HTR-8/SVneo (cell line): ENCODE data around the gene DOLK.
"Not testable (repeated sequence)": the region's sequence is repeated elsewhere in the genome, so short reads cannot be mapped to it uniquely, and the experiment has no call there.

Experiments used
- DNase-seq: peaks from one replicate; pipeline ENCODE4 v3.0.0; 2011; ENCODE audit warnings: low spot score, mixed read lengths; ENCODE audit not compliant: insufficient read length
- FAIRE-seq: peaks from 2 replicates; lab custom pipeline; 2011; peaks lifted over from hg19 to GRCh38; lab: Jason Lieb, UNC

The DOLK gene

GRCh38 chr9:128947527-128948301 lies at the start of gene DOLK, which contains the start of gene NUP188:
DOLK (minus strand) TSS chr9:128947603; CDS start chr9:128947303, 300 bp downstream.
NUP188 (plus strand) TSS chr9:128947699; CDS start chr9:128947720, 21 bp downstream.
- FAIRE-seq (peak; percentile 80), DNase-seq (peak; percentile 93)

- no peak for FAIRE-seq
Measured at GRCh38 chr9:128995791-128996190, 48.4 kb upstream of the DOLK start.

GRCh38 chr9:128992995-128993394 lies 45.6 kb upstream of the DOLK start:
- DNase-seq: no peak
- no peak for FAIRE-seq

More at GRCh38 chr9:128995791-128996190, 48.4 kb upstream of the DOLK start:
- DNase-seq: no peak

DNA sequence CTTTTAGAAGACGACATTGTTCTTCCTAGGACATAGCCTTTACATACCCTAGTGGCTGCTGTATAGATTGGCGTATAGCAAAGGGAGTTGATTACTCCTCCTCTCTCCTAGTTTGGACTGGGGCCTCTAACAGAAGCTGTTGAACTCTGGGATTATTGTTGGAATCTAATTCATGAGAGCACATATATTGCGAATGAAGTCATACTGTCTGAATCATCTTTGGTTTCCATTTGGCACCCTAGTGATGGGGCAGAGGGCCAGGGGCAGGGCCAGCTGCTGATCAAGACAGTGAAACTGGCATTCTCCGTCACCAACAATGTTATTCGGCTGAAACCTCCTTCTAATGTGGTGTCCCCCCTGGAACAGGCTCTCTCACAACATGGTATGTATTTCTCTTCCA lies 40.4 kb upstream of the DOLK start:
- FAIRE-seq: no peak
- peak; percentile 34 for DNase-seq

GRCh38 chr9:128986671-128987070 lies 39.3 kb upstream of the DOLK start:
- FAIRE-seq (no peak), DNase-seq (no peak)

GRCh38 chr9:128983536-128983935 lies 36.1 kb upstream of the DOLK start:
- FAIRE-seq (no peak), DNase-seq (no peak)

- FAIRE-seq: no peak
- no peak for DNase-seq
Measured at GRCh38 chr9:128979111-128979510, 31.7 kb upstream of the DOLK start.

DNA sequence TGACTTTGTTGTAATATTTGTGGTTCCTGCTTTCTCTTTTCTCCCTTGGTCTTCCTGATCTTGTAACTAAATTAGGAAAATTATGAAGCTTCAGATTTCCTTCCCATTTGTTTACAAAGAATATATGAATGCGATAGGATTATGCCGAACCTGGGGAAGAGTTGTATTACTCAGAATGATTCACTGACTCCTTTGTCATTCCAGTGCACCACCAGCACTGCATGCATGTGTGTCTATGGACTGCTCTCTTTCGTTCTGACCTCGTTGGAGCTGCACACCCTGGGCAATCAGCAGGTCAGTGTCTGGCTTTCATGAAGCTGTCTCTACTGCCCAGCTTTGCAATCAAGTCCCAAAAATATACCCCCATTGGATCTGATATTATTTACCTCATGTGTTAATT lies 25.6 kb upstream of the DOLK start:
- FAIRE-seq (no peak), DNase-seq (peak; percentile 21)

DNA sequence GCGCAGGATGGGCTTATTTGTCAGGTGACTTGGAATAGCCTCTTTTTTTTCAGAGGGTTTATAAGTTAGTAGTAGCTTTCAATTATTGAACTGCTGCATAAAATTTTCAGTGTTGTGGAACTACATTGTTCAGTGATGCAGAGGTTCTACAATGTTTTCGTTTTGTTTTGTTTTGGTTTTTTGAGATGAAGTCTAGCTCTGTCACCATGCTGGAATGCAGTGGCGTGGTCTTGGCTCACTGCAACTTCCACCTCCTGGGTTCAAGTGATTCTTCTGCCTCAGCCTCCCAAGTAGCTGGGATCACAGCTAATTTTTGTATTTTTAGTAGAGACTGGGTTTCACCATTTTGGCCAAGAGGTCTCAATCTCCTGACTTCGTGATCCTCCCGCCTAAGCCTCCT lies 22.1 kb upstream of the DOLK start:
- DNase-seq (no peak), FAIRE-seq (no peak)

GRCh38 chr9:128961403-128961802 lies 14.0 kb upstream of the DOLK start:
- FAIRE-seq: not testable (repeated sequence)

DNA sequence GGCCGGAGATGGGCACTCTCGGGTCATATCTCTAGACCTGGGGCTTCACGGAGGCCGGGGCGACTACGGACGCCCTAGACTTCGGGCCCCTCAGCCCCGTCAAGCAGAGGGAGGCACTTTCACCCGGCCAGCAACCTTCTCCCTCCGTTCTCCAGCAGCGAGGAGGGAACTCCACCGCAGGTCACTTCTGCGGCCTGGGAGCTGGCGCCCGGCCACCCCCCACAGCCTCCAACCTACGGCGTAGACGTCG lies 201 bp downstream of the DOLK start:
- no peak for DNase-seq
- FAIRE-seq: no peak

More at GRCh38 chr9:128961403-128961802, 14.0 kb upstream of the DOLK start:
- DNase-seq: not testable (repeated sequence)

GRCh38 chr9:128946571-128947276 lies 679 bp downstream of the DOLK start:
- DNase-seq (no peak), FAIRE-seq (no peak)

DNA sequence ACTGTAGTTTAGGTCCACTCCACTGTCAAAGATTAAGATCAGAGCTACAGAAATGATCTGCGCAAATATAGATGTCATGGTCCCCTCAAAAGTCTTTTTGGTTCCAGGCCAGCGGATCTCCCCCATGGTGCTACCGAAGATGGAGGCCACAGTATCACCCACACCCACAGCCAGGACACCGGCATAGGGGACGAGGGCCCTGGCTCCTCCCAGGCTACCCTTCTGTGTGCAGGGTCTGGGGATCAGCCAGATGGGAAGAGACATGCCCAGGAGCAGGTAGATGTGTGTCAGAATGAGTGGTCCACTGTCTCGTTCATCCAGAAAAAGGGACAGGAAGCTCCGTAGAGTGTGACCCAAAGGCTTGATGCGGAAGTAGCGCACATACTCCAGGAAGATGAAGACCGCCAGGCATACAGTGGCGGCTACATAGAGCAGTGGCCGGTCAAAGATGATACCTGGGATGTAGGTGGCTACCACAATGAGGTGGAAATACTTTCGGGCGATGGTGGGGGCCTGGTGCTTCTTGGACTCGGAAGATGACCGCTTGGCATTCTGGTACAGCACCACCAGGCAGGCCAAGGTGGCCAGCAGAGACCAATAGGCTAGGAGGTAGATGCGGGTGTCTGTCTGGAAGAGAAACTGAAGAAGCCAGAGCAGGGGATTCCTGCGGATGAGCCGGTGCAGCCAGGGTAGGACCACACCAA lies 1.5 kb downstream of the DOLK start:
- FAIRE-seq (no peak), DNase-seq (no peak)

GRCh38 chr9:128944966-128945365 lies 2.4 kb downstream of the DOLK start:
- FAIRE-seq: not testable (repeated sequence)

GRCh38 chr9:128943832-128944620 lies 3.4 kb downstream of the DOLK start:
- FAIRE-seq (no peak), DNase-seq (no peak)

More at GRCh38 chr9:128944966-128945365, 2.4 kb downstream of the DOLK start:
- not testable (repeated sequence) for DNase-seq

GRCh38 chr9:128940946-128941755 lies 6.3 kb downstream of the DOLK start:
- FAIRE-seq: no peak
- DNase-seq: no peak

GRCh38 chr9:128940271-128940921 lies 7.0 kb downstream of the DOLK start:
- FAIRE-seq: no peak
- DNase-seq: no peak

DNA sequence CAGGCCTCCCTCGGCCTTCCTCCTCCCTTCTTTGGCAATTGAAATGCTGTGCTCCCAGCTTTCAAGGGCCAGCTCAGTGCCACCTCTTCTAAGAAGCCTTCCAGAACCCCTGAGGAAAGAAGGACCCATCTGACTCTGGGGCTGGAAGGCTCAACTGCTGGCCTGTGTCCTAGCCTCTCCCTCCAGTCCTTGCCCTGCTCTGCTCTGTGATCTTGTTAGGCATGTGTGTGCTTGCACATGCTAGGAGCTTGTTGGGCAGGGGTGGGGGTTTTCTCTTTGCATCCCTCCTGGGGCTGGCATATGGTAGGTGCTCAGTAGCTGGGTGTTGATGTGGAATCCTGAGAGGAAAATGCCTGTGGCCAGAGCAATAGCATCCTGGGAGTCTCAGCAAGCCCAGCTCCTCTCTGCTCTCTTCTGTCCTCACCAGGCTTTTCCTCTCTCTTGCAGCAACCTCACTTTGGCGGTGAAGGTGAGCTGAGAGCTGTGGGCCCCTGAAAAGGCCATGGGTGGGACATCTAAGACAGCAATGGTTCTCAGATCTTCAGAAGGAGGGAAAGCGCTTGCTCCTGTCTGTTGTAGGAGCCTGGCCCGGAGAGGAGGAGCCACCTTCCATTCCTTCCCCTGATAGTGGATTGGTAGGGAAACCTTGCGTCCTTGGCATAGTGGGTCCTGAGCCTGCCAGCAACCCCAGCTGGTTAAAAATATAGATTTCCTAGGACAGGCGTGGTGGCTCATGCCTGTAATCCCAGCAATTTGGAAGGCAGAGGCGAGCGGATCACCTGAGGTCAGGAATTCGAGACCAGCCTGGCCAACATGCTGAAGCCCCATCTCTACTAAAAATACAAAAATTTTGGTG lies 9.9 kb downstream of the DOLK start:
- FAIRE-seq (no peak), DNase-seq (no peak)
